Nephron (organoid): Measurements from ENCODE around the gene RNASE12.
"Not testable (repeated sequence)": the region's sequence is repeated elsewhere in the genome, so short reads cannot be mapped to it uniquely, and the experiment has no call there.

Experiments
- H3K27ac Mint-ChIP-seq, 3 experiments: 2 replicates each; pipeline ENCODE4 v1.8.0; 2020; ENCODE audit warnings: mixed read lengths in 3 of 3, mild to moderate bottlenecking in 2 of 3, moderate library complexity in 1 of 3
- H3K27me3 Mint-ChIP-seq: 2 replicates; pipeline ENCODE4 v1.8.0; 2021; ENCODE audit warnings: low read depth, mild to moderate bottlenecking, moderate library complexity, mixed read lengths
- H3K36me3 Mint-ChIP-seq: 2 replicates; pipeline ENCODE4 v1.8.0; 2020; ENCODE audit warnings: low read depth, mixed read lengths
- H3K4me1 Mint-ChIP-seq: 2 replicates; pipeline ENCODE4 v1.8.0; 2020; ENCODE audit warnings: mixed read lengths
- H3K4me3 Mint-ChIP-seq, 3 experiments: 2 replicates each; pipeline ENCODE4 v1.8.0; 2020; ENCODE audit warnings: mild to moderate bottlenecking in 3 of 3, mixed read lengths in 3 of 3, moderate library complexity in 2 of 3
- H3K9me3 Mint-ChIP-seq: 2 replicates; pipeline ENCODE4 v1.8.0; 2020; ENCODE audit warnings: mixed read lengths
- TF ChIP-seq, protein P1 (sequence below), 3 experiments: fragments of 200-600 bp; sonication (generic); IDR thresholded peaks; one replicate each; pipeline ENCODE4 v1.5.0; 2021; ENCODE audit warnings: antibody characterized with exemption in 3 of 3; ENCODE audit not compliant: unreplicated experiment in 3 of 3

RNASE12 gene

GRCh38 chr14:20606190-20606901, 15.2 kb upstream of the RNASE12 start:
- TF ChIP-seq, protein P1, sequence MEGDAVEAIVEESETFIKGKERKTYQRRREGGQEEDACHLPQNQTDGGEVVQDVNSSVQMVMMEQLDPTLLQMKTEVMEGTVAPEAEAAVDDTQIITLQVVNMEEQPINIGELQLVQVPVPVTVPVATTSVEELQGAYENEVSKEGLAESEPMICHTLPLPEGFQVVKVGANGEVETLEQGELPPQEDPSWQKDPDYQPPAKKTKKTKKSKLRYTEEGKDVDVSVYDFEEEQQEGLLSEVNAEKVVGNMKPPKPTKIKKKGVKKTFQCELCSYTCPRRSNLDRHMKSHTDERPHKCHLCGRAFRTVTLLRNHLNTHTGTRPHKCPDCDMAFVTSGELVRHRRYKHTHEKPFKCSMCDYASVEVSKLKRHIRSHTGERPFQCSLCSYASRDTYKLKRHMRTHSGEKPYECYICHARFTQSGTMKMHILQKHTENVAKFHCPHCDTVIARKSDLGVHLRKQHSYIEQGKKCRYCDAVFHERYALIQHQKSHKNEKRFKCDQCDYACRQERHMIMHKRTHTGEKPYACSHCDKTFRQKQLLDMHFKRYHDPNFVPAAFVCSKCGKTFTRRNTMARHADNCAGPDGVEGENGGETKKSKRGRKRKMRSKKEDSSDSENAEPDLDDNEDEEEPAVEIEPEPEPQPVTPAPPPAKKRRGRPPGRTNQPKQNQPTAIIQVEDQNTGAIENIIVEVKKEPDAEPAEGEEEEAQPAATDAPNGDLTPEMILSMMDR (IDR thresholded peaks at IDR 0.05; ENCODE audit: unreplicated experiment in 3 of 3) = peak; percentile 33 to 55 (median 39)
- Mint-ChIP-seq H3K27ac (no peak overlapping the region), H3K27me3 (peaks cover 5% of the 10 kb centered on the region), H3K36me3 (no peaks in the 10 kb centered on the region), H3K4me1 (no peaks in the 10 kb centered on the region), H3K9me3 (no peaks in the 10 kb centered on the region), H3K4me3 (no peak overlapping the region)

- Mint-ChIP-seq H3K4me3 (no peak overlapping the region), H3K27me3 (peaks cover 5% of the 10 kb centered on the region), H3K9me3 (no peaks in the 10 kb centered on the region), H3K4me1 (no peaks in the 10 kb centered on the region), H3K27ac (no peak overlapping the region), H3K36me3 (no peaks in the 10 kb centered on the region)
- TF ChIP-seq, protein P1 (IDR thresholded peaks at IDR 0.05; ENCODE audit: unreplicated experiment in 3 of 3) = no peak
Observed at GRCh38 chr14:20603813-20604690, 12.9 kb upstream of the RNASE12 start.

DNA sequence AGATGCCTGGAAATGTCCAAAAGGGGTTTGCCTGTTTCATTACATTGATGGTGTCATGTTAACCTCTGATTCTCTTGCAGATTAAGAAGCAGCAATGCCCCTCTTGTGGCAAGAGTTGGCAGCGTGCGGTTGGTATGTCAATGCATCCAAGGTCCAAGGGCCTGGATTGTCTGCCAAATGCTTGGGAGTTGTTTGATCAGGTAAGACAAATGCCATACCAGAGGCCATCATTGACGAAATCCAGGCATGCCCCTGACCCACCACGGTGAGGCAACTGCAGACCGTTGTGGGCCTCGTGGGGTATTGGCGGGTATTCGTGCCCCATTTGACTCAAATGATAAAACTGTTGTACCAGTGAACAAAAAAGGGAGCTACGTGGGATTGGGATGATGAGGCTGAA, 11.4 kb upstream of the RNASE12 start:
- Mint-ChIP-seq H3K4me3 (no peak overlapping the region), H3K36me3 (no peaks in the 10 kb centered on the region), H3K27ac (no peak overlapping the region), H3K27me3 (peaks cover 5% of the 10 kb centered on the region), H3K4me1 (no peaks in the 10 kb centered on the region), H3K9me3 (no peaks in the 10 kb centered on the region)
- TF ChIP-seq, protein P1 (IDR thresholded peaks at IDR 0.05; ENCODE audit: unreplicated experiment in 3 of 3) = no peak

- Mint-ChIP-seq H3K9me3 (no peaks in the 10 kb centered on the region), H3K27me3 (peaks cover 4% of the 10 kb centered on the region), H3K27ac (no peak overlapping the region), H3K36me3 (no peaks in the 10 kb centered on the region), H3K4me3 (no peak overlapping the region), H3K4me1 (no peaks in the 10 kb centered on the region)
- TF ChIP-seq, protein P1 (IDR thresholded peaks at IDR 0.05; ENCODE audit: unreplicated experiment in 3 of 3) = no peak
Observed at GRCh38 chr14:20601522-20601921, 10.3 kb upstream of the RNASE12 start.

DNA sequence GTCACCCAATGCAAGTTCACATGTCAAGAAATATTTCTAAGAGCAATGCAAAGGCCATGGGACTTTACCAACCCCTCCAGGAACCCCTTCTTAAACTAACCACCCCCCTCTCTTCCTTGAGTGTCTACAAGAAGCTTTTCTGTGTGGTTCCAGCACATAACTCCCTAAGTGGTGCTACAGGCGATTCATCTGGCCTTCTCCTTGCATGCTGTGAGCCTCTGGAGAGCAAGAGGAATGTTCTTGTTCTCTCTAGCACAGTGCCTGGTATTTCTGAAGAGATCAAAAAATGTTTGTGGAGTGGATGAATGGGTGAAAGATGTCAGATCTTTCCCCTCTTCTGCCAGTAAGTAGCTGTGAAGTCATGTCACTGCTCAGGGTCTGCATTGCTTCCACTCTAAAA, 5.9 kb upstream of the RNASE12 start:
- H3K36me3 Mint-ChIP-seq = no peaks in the 10 kb centered on the region
- no peaks in the 10 kb centered on the region for H3K4me1 Mint-ChIP-seq
- no peak overlapping the region for H3K4me3 Mint-ChIP-seq
- no peaks in the 10 kb centered on the region for H3K9me3 Mint-ChIP-seq
- no peak overlapping the region for H3K27ac Mint-ChIP-seq
- H3K27me3 Mint-ChIP-seq = peaks cover 11% of the 10 kb centered on the region
- TF ChIP-seq, protein P1 (IDR thresholded peaks at IDR 0.05; ENCODE audit: unreplicated experiment in 3 of 3) = no peak

- H3K9me3 Mint-ChIP-seq, H3K27ac Mint-ChIP-seq, H3K36me3 Mint-ChIP-seq: not testable (repeated sequence)
Observed at GRCh38 chr14:20595726-20596125, 4.5 kb upstream of the RNASE12 start.

More at GRCh38 chr14:20595726-20596125, 4.5 kb upstream of the RNASE12 start:
- H3K27me3 Mint-ChIP-seq = peaks cover 23% of the 10 kb centered on the region
- not testable (repeated sequence) for H3K4me3 Mint-ChIP-seq, H3K4me1 Mint-ChIP-seq
